Mucosa of stomach (tissue), 1 donor: Measurements from ENCODE around the gene DLGAP3.
"Not testable (repeated sequence)": the region's sequence is repeated elsewhere in the genome, so short reads cannot be mapped to it uniquely, and the experiment has no call there.

ENCODE experiments used
- H3K27me3 ChIP-seq: one replicate; pipeline ENCODE4 v1.7.0; 2013; ENCODE audit warnings: mild to moderate bottlenecking, low read length; ENCODE audit not compliant: control insufficient read depth, insufficient read depth
- H3K36me3 ChIP-seq: one replicate; pipeline ENCODE4 v1.7.0; 2013; ENCODE audit warnings: low read length; ENCODE audit not compliant: control insufficient read depth, insufficient read depth
- H3K4me1 ChIP-seq: one replicate; pipeline ENCODE4 v1.7.0; 2013; ENCODE audit warnings: mild to moderate bottlenecking, low read length; ENCODE audit not compliant: control insufficient read depth, insufficient read depth
- H3K4me3 ChIP-seq: one replicate; pipeline ENCODE4 v1.7.0; 2013; ENCODE audit warnings: low read length
- H3K9ac ChIP-seq: one replicate; pipeline ENCODE4 v1.7.0; 2013; ENCODE audit warnings: mild to moderate bottlenecking, low read length, moderate library complexity
- H3K9me3 ChIP-seq: one replicate; pipeline ENCODE4 v1.7.0; 2013; ENCODE audit warnings: mild to moderate bottlenecking, low read length, moderate library complexity; ENCODE audit not compliant: control insufficient read depth
- donor health status: Pancreatic carcinoma.

Gene DLGAP3

DNA sequence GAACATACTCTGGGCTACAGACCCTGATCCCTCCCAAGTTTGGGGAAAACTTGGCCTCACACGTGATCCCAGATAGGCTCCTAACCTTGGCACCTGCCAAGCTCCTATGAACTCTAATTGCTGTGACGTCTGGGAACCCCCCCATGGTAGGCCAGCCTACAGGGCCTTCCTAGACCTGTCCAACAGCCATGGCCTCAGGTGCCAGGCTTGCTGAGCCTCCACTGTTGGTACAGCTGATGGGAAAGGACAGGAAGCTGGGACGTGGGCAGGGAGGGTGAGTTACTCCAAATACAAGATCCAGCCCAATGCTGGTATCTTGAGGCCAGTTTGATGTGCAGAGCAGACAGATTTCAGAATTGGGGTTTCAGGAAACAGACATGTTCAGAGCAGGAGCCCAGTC is 89.0 kb downstream of the DLGAP3 start:
- Histone ChIP-seq H3K36me3 (no peaks in the 10 kb centered on the region), H3K4me3 (no peak overlapping the region), H3K9ac (no peak overlapping the region), H3K9me3 (no peaks in the 10 kb centered on the region), H3K4me1 (peaks cover 30% of the 10 kb centered on the region), H3K27me3 (no peaks in the 10 kb centered on the region)

DNA sequence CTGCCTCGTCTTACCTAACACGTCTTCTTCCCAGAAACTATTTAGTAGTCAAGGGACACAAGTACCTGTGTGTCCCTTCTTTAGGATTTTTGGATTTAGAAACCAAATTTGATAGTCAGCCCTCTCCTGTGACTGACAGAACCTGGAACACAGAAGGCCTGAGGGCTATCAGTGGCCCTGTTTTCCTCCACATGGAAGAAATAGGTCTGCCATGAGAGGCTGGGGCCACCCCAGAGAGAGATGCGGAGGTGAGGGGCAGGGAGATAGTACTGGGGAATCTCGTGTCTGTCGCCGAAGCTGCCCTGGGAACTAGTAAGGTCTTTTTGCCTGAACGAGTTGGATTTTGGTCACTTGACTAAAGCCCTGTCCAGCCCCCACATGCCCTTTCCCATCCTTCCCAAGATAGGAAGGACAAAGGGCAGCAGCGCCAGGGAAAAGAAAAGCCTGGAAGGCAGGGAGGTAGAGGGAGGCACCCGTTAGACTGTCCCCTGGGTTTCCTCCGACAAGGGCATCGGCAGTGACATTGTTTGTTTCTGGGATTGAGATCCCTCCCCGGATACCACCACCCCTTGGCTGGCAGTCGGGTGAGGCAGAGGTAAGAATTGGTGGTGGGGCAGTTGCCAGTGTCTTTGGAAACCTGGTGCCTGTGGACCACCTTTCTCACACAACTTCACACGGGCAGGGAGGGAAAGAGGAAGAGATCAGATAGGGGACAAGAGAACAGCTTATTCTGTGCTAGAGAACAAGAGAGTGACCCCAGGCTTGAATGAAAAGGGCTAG is 89.7 kb downstream of the DLGAP3 start:
- no peak overlapping the region for H3K4me3 ChIP-seq
- H3K27me3 ChIP-seq: no peaks in the 10 kb centered on the region
- no peak overlapping the region for H3K9ac ChIP-seq
- peaks cover 25% of the 10 kb centered on the region for H3K4me1 ChIP-seq
- no peaks in the 10 kb centered on the region for H3K9me3 ChIP-seq
- no peaks in the 10 kb centered on the region for H3K36me3 ChIP-seq

DNA sequence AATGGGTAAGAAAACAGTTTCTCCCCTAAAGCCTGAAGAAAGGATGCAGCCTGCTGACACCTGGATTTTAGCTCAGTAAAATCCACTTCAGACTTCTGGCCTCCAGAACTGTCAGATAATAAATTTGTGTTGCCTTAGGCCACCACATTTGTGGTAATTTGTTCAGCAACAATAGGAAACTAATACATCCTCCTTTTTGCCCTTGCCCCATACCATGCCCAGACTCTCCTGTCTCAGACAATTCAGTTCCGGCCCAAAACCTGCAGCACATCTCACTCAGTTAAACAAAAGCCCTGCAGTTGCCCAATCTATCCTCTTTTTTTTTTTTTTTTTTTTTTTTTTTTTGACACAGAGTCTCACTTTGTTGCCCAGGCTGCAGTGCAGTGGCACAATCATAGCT is 95.7 kb downstream of the DLGAP3 start:
- no peaks in the 10 kb centered on the region for H3K9me3 ChIP-seq

DNA sequence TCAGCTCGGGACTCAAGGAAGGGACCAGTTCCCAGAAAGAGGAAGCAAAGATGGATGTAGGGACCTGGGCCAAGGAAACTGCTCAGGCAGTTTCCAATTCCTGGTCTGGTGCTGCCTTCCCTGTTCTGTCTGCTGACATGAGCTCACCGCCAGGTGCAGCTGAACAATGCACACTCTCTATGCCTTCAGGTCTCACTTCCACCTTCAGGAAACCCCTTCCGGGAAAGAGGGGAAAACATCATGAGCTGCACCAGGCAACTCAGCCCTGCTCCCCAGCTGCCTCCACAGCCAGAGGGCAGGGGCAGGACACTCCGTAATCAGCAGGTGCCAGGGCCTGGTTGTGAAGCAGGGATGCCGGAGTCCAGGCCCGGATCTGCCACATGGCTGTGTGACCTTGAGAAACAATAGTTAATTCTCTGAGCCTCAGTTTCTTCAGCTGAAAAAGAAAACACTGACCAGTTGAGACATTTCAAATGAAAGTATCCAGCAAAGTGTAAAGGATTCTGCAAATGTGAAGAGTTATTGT is 97.7 kb downstream of the DLGAP3 start:
- Histone ChIP-seq H3K4me1 (peaks cover under 1% of the 10 kb centered on the region), H3K9ac (no peak overlapping the region)

More for the DNA sequence above, 95.7 kb downstream of the DLGAP3 start:
- no peak overlapping the region for H3K9ac ChIP-seq
- H3K4me3 ChIP-seq: no peak overlapping the region
- H3K27me3 ChIP-seq: no peaks in the 10 kb centered on the region
- no peaks in the 10 kb centered on the region for H3K36me3 ChIP-seq
- H3K4me1 ChIP-seq: no peaks in the 10 kb centered on the region

DNA sequence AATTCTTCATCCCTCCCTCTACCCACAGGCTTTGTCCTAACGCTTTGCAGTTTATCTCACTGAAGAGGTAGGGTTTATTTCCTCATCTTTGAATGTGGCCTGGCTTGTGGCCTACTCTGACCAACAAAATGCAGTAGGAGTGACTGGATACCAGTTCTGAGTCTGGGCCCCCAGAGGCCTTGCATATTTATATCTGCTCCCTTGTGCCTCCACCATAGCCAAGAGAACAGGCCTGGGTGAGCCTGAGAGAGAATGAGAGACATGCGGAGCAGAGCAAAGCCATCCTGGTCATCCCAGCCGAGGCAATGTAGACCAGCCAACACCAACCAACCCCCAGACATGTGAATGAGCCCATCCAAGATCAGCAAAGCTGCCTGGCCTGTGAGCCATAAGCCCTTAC is 100.2 kb downstream of the DLGAP3 start:
- Histone ChIP-seq H3K4me1 (peaks cover 24% of the 10 kb centered on the region), H3K27me3 (no peaks in the 10 kb centered on the region), H3K9me3 (no peaks in the 10 kb centered on the region), H3K36me3 (no peaks in the 10 kb centered on the region), H3K9ac (no peak overlapping the region), H3K4me3 (no peak overlapping the region)

More for the DNA sequence above, 97.7 kb downstream of the DLGAP3 start:
- Histone ChIP-seq H3K36me3 (no peaks in the 10 kb centered on the region), H3K4me3 (no peak overlapping the region), H3K9me3 (no peaks in the 10 kb centered on the region), H3K27me3 (no peaks in the 10 kb centered on the region)

DNA sequence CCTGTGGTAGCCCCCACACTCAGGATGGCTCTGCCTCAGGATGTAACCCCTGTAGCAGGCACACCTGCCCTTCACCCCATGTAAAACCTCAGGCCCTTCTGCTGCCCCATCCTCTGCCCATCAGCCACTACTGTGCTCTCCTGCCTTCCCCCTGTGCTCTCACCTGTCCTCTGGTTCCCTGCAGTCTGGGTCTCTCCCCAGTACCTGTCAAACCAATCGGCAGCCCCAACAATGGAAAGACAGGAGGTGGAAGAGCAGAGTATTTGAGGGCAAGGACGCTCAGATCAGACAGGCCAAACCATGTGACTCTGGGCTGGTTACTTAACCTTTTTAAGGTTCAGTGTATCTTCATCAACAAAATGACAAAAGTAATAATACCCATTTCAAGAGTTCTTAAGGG is 100.8 kb downstream of the DLGAP3 start:
- H3K4me1 ChIP-seq: peaks cover 26% of the 10 kb centered on the region
- H3K27me3 ChIP-seq: no peaks in the 10 kb centered on the region
- no peaks in the 10 kb centered on the region for H3K9me3 ChIP-seq
- no peak overlapping the region for H3K9ac ChIP-seq
- no peaks in the 10 kb centered on the region for H3K36me3 ChIP-seq
- no peak overlapping the region for H3K4me3 ChIP-seq

DNA sequence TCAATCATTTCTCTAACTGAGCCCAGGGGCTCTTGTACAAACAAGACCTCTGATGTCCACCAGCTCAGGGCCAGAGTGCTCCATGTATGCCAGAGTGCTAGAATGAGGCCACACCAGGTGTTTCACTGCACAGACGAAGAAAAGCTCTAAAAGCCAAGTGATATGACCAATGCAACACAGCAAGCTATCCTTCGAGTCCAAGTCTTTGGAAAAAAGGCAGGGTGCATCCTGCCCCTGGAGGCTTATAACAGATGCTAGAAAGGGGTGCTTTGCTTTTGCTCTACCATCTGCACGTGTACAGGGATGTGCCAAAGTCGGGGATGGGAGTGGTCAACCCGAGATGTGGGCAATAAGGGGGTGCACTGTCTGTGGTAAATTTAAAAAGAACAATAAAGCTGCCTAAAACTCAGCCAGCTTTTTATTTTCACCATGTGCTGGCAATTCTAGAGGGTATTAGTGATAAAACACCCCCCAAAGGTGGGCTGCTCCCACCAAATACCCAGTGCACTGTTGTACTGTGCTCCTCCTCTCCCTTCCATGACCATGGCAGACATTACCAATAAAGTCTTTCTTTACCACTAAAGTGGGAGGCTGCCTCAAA is 102.0 kb downstream of the DLGAP3 start:
- peaks cover 26% of the 10 kb centered on the region for H3K4me1 ChIP-seq

DNA sequence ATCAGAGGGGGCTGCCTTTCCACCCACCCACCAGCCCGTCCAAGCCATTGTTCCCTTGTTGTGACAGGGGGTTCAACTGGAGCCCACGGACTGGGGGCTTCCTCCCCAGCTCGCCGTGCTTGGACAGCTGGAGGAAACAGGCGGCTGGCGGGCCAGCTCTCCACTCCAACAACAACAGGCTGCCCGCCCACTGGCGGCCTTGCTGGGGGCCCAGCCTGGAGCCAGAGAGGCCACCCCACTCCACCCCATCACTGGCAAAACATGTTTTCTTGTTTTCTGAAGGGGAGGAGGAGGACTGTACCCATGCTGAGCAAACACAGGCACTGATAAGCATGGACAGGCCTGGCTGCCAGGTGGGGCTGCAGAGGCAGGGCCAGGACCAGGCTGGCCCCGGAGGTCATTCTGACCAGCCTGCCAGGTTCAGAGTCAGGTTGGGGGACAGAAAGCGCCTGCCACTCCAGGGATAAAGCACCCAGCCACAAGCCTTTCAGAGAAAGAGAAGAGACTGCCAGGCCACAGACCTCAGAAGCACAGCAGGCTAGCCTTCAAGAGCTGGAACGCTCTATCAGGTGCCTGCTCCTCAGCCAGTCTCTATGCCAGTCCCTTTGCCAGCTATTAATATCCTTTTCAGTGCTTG is 103.9 kb downstream of the DLGAP3 start:
- Histone ChIP-seq H3K4me1 (peaks cover 26% of the 10 kb centered on the region), H3K4me3 (no peak overlapping the region), H3K9ac (peak overlapping the region; percentile 47), H3K36me3 (no peaks in the 10 kb centered on the region), H3K9me3 (no peaks in the 10 kb centered on the region), H3K27me3 (no peaks in the 10 kb centered on the region)

More for the DNA sequence above, 102.0 kb downstream of the DLGAP3 start:
- H3K27me3 ChIP-seq: no peaks in the 10 kb centered on the region
- H3K9ac ChIP-seq: no peak overlapping the region
- H3K4me3 ChIP-seq: no peak overlapping the region
- H3K36me3 ChIP-seq: no peaks in the 10 kb centered on the region
- H3K9me3 ChIP-seq: no peaks in the 10 kb centered on the region

DNA sequence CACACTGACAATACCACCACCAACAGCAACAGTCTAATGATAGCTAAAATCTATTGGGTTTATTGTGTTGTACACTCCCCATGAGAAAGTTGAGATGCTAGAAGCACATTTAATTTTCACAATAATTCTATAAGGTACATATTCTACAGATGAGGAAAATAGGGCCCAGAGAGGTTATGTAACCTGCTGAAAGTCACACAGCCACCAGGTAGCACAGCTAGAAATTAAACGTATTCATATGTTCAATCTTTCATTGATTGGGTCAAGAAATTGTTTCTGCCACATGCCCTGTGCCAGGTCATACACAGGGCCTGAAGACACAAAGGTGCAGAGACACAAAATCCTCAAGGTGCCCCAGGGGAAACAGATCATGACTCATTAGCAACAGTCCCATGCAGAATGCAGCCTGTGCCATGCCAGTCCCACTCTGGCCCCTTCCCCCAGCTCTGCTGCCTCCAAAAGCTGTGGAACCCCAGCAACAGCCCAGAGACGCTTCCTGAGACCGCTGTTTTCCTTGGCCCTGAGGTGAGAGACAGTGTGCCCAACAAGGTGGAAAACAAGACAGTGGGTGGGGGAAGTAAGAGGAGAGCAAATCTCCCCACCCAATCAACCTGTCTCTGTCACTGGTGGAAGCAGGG is 104.5 kb downstream of the DLGAP3 start:
- no peak overlapping the region for H3K4me3 ChIP-seq
- H3K36me3 ChIP-seq: no peaks in the 10 kb centered on the region
- H3K9ac ChIP-seq: peak overlapping the region; percentile 47
- H3K27me3 ChIP-seq: no peaks in the 10 kb centered on the region
- peaks cover 26% of the 10 kb centered on the region for H3K4me1 ChIP-seq
- no peaks in the 10 kb centered on the region for H3K9me3 ChIP-seq

DNA sequence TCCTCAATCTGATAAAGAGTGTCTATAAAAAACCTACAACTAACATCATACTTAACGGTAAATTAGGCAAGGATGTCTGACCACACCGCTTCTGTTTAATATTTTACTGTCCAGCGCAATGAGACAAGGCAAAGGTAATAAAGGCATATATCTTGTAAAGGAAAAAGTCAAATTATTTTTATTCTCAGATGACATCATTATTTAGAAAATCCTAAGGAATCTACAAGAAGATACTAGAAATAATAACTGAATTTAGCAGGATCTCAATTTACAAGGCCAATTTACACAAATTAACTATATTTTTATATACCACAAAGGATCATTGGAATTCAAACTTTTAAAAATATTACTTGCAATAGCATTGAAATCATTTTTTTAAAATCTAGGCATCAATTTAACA is 107.2 kb downstream of the DLGAP3 start:
- no peak overlapping the region for H3K4me3 ChIP-seq
- no peak overlapping the region for H3K9ac ChIP-seq
- H3K4me1 ChIP-seq: peaks cover 26% of the 10 kb centered on the region
- H3K27me3 ChIP-seq: no peaks in the 10 kb centered on the region
- H3K36me3 ChIP-seq: no peaks in the 10 kb centered on the region
- no peaks in the 10 kb centered on the region for H3K9me3 ChIP-seq

DNA sequence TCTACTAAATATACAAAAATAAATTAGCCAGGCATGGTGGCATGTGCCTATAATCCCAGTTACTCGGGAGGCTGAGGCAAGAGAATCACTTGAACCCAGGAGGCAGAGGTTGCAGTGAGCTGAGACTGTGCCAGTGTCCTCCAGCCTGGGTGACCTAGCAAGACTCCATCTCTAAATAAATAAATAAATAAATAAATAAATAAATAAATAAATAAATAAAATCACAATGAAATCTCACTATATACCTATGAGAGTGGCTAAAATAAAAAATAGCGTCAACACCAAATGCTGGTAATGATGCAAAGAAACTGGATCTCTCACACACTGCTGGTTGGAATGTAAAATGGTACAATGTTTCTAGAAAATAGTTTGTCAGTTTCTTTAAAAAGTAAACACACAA is 110.6 kb downstream of the DLGAP3 start:
- H3K36me3 ChIP-seq, H3K9me3 ChIP-seq, H3K9ac ChIP-seq, H3K4me1 ChIP-seq, H3K4me3 ChIP-seq, H3K27me3 ChIP-seq: not testable (repeated sequence)

DNA sequence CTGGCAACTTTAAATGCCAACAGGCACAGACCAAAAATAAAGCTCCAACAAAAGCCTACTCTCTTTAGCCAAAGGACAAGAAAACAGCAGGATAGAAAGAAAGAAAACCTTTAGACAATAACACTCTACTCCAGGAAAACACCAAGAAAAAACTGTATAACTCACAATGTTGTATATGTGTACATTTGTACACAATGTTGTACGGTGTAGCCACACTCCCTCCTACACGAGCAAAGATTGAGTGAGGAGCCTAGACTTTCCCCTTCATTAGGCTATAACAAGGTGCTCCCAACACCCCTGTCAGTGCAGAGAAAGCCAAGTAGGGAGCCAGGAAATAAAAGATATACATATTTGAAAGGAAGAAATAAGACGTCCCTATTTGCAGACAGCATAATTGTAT is 112.7 kb downstream of the DLGAP3 start:
- no peaks in the 10 kb centered on the region for H3K9me3 ChIP-seq
- no peak overlapping the region for H3K4me3 ChIP-seq
- H3K9ac ChIP-seq: no peak overlapping the region

More for the DNA sequence above, 112.7 kb downstream of the DLGAP3 start:
- Histone ChIP-seq H3K36me3 (no peaks in the 10 kb centered on the region), H3K27me3 (no peaks in the 10 kb centered on the region), H3K4me1 (no peaks in the 10 kb centered on the region)
